ENCODE measurements around the gene SARDH. TPM values are rescaled to one million over a fixed set of nuclear protein-coding genes. Genes with fewer than 3 reads are reported as not detected.

The SARDH gene
- total RNA-seq, 2 donors from 2014 or later = 0.62 to 1.8 TPM

Other genes with a start within 250 kb of the SARDH start
- not detected for gene MYMK, start 213.4 kb downstream of the SARDH start, total RNA-seq
- gene ADAMTSL2, start 203.6 kb downstream of the SARDH start, total RNA-seq = 10 to 100 TPM in 1 of 2 donors, 1 to 10 TPM in 1; 5.5 to 11.3 TPM
- not detected for gene FAM163B, start 129.0 kb downstream of the SARDH start, total RNA-seq
- gene DBH, start 102.0 kb downstream of the SARDH start, total RNA-seq = not detected

Data from posterior vena cava (tissue), 2 donors.